K562 (cell line): ENCODE measurements around the gene CARD9. TPM values are rescaled to one million over a fixed set of nuclear protein-coding genes. Genes with fewer than 3 reads are reported as not detected.

Experiments
- ATF7 ChIP-seq: fragments of 450-650 bp; IDR thresholded peaks from 2 replicates; pipeline ENCODE4 v1.7.1; 2014; ENCODE audit warnings: mild to moderate bottlenecking, moderate library complexity
- FOXJ2 ChIP-seq: fragments of 200-800 bp; sonication (Bioruptor generic); IDR thresholded peaks from 2 replicates; pipeline ENCODE4 v1.6.1; 2016; ENCODE audit warnings: missing genetic modification characterization, missing compliant biosample characterization
- JUN ChIP-seq, 2 experiments: sonication (generic) in 1 of 2; formaldehyde crosslinking in 1 of 2; IDR thresholded peaks; 2 replicates each; pipeline versions ENCODE4 v1.6.1 to v1.8.0; 2012 to 2022; ENCODE audit warnings: borderline replicate concordance in 2 of 2, mild to moderate bottlenecking in 2 of 2, improper control_type of control experiment in 1 of 2, low read depth in 1 of 2, low read length in 1 of 2, missing genetic modification reagents in 1 of 2
- KDM1A ChIP-seq, 2 experiments: fragments of 450-650 bp; IDR thresholded peaks; 2 replicates each; pipeline ENCODE4 v1.6.1; 2016; ENCODE audit warnings: mild to moderate bottlenecking in 2 of 2
- KDM4B ChIP-seq, 2 experiments: fragments of 450-650 bp in 1 of 2; sonication (generic) in 1 of 2; IDR thresholded peaks; 2 replicates each; pipeline ENCODE4 v1.6.1; 2016 to 2017; ENCODE audit warnings: borderline replicate concordance in 2 of 2, antibody characterized with exemption in 1 of 2, low read depth in 1 of 2, mild to moderate bottlenecking in 1 of 2
- MAX ChIP-seq: sonication (generic); formaldehyde crosslinking; IDR thresholded peaks from 2 replicates; pipeline ENCODE4 v1.9.0; 2022; ENCODE audit warnings: mild to moderate bottlenecking, missing genetic modification reagents
- MYC ChIP-seq, 2 experiments: fragments of 250-450 bp in 1 of 2; sonication (Bioruptor Pico) in 1 of 2; IDR thresholded peaks; 2 replicates each; pipeline versions ENCODE4 v1.5.1 to v1.6.1; 2012 to 2021; ENCODE audit warnings: low read depth in 2 of 2, borderline replicate concordance in 1 of 2, improper control_type of control experiment in 1 of 2, low read length in 1 of 2, mild to moderate bottlenecking in 1 of 2, moderate library complexity in 1 of 2
- NCOR1 ChIP-seq: fragments of 450-650 bp; IDR thresholded peaks from 2 replicates; pipeline ENCODE4 v1.6.1; 2016; ENCODE audit warnings: mild to moderate bottlenecking, moderate library complexity
- NONO ChIP-seq, 2 experiments: fragments of 200-400 bp in 1 of 2; fragments of 450-650 bp in 1 of 2; formaldehyde crosslinking in 1 of 2; IDR thresholded peaks; 2 replicates each; pipeline ENCODE4 v1.6.1; 2017; ENCODE audit warnings: low read depth in 2 of 2, mild to moderate bottlenecking in 2 of 2, moderate library complexity in 2 of 2, low read length in 1 of 2
- PATZ1 ChIP-seq: fragments of 250-450 bp; sonication (Bioruptor Pico); IDR thresholded peaks from 2 replicates; pipeline ENCODE4 v1.5.0; 2020; ENCODE audit warnings: mild to moderate bottlenecking, borderline replicate concordance
- PCBP2 ChIP-seq: fragments of 200-400 bp; formaldehyde crosslinking; IDR thresholded peaks from 2 replicates; pipeline ENCODE4 v1.6.1; 2018; ENCODE audit warnings: low read length, low read depth, mild to moderate bottlenecking, moderate library complexity; ENCODE audit not compliant: poor library complexity, severe bottlenecking
- PHF8 ChIP-seq: fragments of 200-600 bp; sonication (generic); IDR thresholded peaks from 2 replicates; pipeline ENCODE4 v1.6.1; 2012; ENCODE audit warnings: mixed run types, mild to moderate bottlenecking, inconsistent platforms, low read length, moderate library complexity, borderline replicate concordance
- RBM14 ChIP-seq: fragments of 200-400 bp; formaldehyde crosslinking; IDR thresholded peaks from 2 replicates; pipeline ENCODE4 v1.6.1; 2018; ENCODE audit warnings: low read depth, mild to moderate bottlenecking, low read length, moderate library complexity, borderline replicate concordance; ENCODE audit not compliant: insufficient read depth
- RBM39 ChIP-seq: fragments of 200-400 bp; formaldehyde crosslinking; optimal IDR thresholded peaks from 2 replicates; pipeline ENCODE3; 2018; ENCODE audit warnings: low read depth, low read length
- RUNX1 ChIP-seq: sonication (generic); IDR thresholded peaks from 2 replicates; pipeline ENCODE4 v1.6.1; 2016; ENCODE audit warnings: antibody characterized with exemption, low read depth
- SP2 ChIP-seq: IDR thresholded peaks from 2 replicates; pipeline ENCODE4 v1.6.1; 2011; ENCODE audit warnings: mild to moderate bottlenecking, low read depth, low read length, moderate library complexity; ENCODE audit not compliant: poor library complexity, severe bottlenecking; ENCODE audit errors: extremely low read depth
- THAP7 ChIP-seq: fragments of 250-450 bp; sonication (Bioruptor Pico); IDR thresholded peaks from 2 replicates; pipeline ENCODE4 v1.5.0; 2021
- USF1 ChIP-seq: sonication (generic); formaldehyde crosslinking; IDR thresholded peaks from 2 replicates; pipeline ENCODE4 v1.9.0; 2022; ENCODE audit warnings: mild to moderate bottlenecking, missing genetic modification reagents
- ZNF274 ChIP-seq: IDR thresholded peaks from 2 replicates; pipeline ENCODE4 v1.6.1; 2011; ENCODE audit warnings: low read depth, mild to moderate bottlenecking, low read length, moderate library complexity, borderline replicate concordance
- ZNF707 ChIP-seq: fragments of 250-450 bp; sonication (Bioruptor Pico); conservative IDR thresholded peaks from 2 replicates; pipeline ENCODE4 v1.8.0; 2022; ENCODE audit warnings: inconsistent platforms, mild to moderate bottlenecking, moderate library complexity
- polyA plus RNA-seq, 8 experiments: library from polyadenylated mRNA; depleted of rRNA in 4 of 8; stranded (reverse) in 5 of 8; unstranded in 3 of 8; fragments of >200 nt; fragmentation: Nextera tagmentation in 2 of 8; fragmentation: Illumina TruSeq in 1 of 8; extraction: Ambion mirVana in 2 of 8; extraction: Trizol in 1 of 8; gene quantifications; 2 replicates each; pipeline versions ENCODE4 v1.2.1 to v1.2.3, GENCODE V29; 2011 to 2014; ENCODE audit warnings: inconsistent platforms in 1 of 8, missing spikeins in 1 of 8
- total RNA-seq, 7 experiments: library from RNA; depleted of rRNA in 6 of 7; stranded (reverse); fragments of >200 nt in 6 of 7; fragmentation: Illumina TruSeq in 2 of 7; extraction: Trizol in 2 of 7; gene quantifications; 2 replicates each; pipeline versions ENCODE4 v1.2.1 to v1.2.3, GENCODE V29; 2011 to 2021; ENCODE audit warnings: low replicate concordance in 1 of 7

The CARD9 gene
- total and polyA plus RNA-seq, 9 of the 15 experiments (the other 6 are each of a cell fraction or from before 2014, with no cell fraction given) = 1.7 to 53.0 (median 9.7) TPM

GRCh38 chr9:136327304-136327974, 46.0 kb downstream of the CARD9 start, which contains the start of gene GPSM1 (continued):
- TF ChIP-seq PHF8 (peak; percentile 63; the same call in 1 of the 2 replicates), MYC (IDR thresholded peaks at IDR 0.05; ENCODE audit: low read depth, low read length) (peak; percentile 22; the same call in 1 of the 2 replicates), MYC (CRISPR knock-in tag; IDR thresholded peaks at IDR 0.05; ENCODE audit: borderline replicate concordance, low read depth) (no peak), KDM4B (IDR thresholded peaks at IDR 0.05; ENCODE audit: borderline replicate concordance in 2 of 2, low read depth in 1 of 2) (no peak), ZNF274 (no peak), NONO (IDR thresholded peaks at IDR 0.05; ENCODE audit: low read depth in 2 of 2, low read length in 1 of 2) (0 out of 4 replicates have a peak, but pooled peaks of 1 of the 2 experiments have one; percentile 29), USF1 (no peak), SP2 (no peak), RBM39 (no peak), KDM1A (IDR thresholded peaks at IDR 0.05) (no peak), MAX (CRISPR knock-in tag) (peak; percentile 9; the same call in 1 of the 2 replicates), PCBP2 (no peak), RBM14 (no peak), JUN (IDR thresholded peaks at IDR 0.05; ENCODE audit: borderline replicate concordance, low read depth, low read length) (peak; percentile 33; the same call in 1 of the 2 replicates), JUN (CRISPR knock-in tag; IDR thresholded peaks at IDR 0.05; ENCODE audit: borderline replicate concordance) (no peak), ZNF707 (CRISPR knock-in tag) (no peak), THAP7 (CRISPR knock-in tag) (no peak), RUNX1 (no peak), ATF7 (peak; percentile 71; the same call in 1 of the 2 replicates), PATZ1 (no peak), FOXJ2 (tag) (no peak), NCOR1 (no peak)
